ENCODE measurements around the gene ADAMTS13. TPM values are rescaled to one million over a fixed set of nuclear protein-coding genes. Genes with fewer than 3 reads are reported as not detected.
"Not testable (repeated sequence)": the region's sequence is repeated elsewhere in the genome, so short reads cannot be mapped to it uniquely, and the experiment has no call there.

Gene ADAMTS13
- total and polyA plus RNA-seq, 9 of the 15 experiments (the other 6 are each of a cell fraction or from before 2014, with no cell fraction given): 0.03 to 0.20 (median 0.04) TPM; not detected in 4

- WGBS (ENCODE audit: insufficient coverage, low coverage, missing lambda C conversion rate): 66% methylated on average over 14 of the region's 14 CpGs
- intact Hi-C loops (cut with micrococcal nuclease); BruUV-seq (replicated peaks); H3K4me2 ChIP-seq (ENCODE audit: insufficient read depth, low read length); H2AFZ ChIP-seq (ENCODE audit: low read depth, low read length); in situ Hi-C loops (cut with MboI); H3K9me1 ChIP-seq (ENCODE audit: control insufficient read depth, insufficient read depth, low read length); H3K27me3 ChIP-seq (ENCODE audit: control insufficient read depth in 2 of 2, insufficient read depth in 2 of 2, low read length in 2 of 2); FAIRE-seq; H3K4me3 ChIP-seq; ATAC-seq; H3K9me3 ChIP-seq (replicated peaks; ENCODE audit: control insufficient read depth, insufficient read depth, low read depth, low read length); DNase-seq (ENCODE audit: extremely low read depth in 1 of 4, low spot score in 3 of 4); H3K9ac ChIP-seq (ENCODE audit: insufficient read depth in 1 of 2, low read depth in 2 of 2, low read length in 2 of 2); H3K27ac ChIP-seq (ENCODE audit: extremely low read depth, low read depth, low read length): not testable (repeated sequence)
- Histone ChIP-seq H3K36me3 (ENCODE audit: control insufficient read depth, insufficient read depth, low read length) (peaks cover 18% of the 10 kb centered on the region), H3K79me2 (ENCODE audit: control insufficient read depth, insufficient read depth, low read length) (peaks cover 44% of the 10 kb centered on the region), H3K4me1 (replicated peaks in 1 of 2; ENCODE audit: control insufficient read depth in 2 of 2, insufficient read depth in 2 of 2, low read length in 2 of 2) (peaks cover 26 to 37% of the 10 kb centered on the region in 2 experiments; a peak in 4 of 5 replicates), H4K20me1 (replicated peaks; ENCODE audit: control insufficient read depth, insufficient read depth, low read length) (peaks cover 14% of the 10 kb centered on the region)
- TF ChIP-seq ADNP (tag; IDR thresholded peaks at IDR 0.05): peak; percentile 16; the same call in 1 of the 2 replicates
- peak; percentile 54 for TF ChIP-seq BCOR (IDR thresholded peaks at IDR 0.05)
- peak; percentile 93 for TF ChIP-seq ZBTB33 (CRISPR knock-in tag; IDR thresholded peaks at IDR 0.05)
- ChIA-PET POLR2A (interaction anchor here (0.6 to 8.3 kb wide), 11 partner anchors 9 to 83 kb away, joined by 3 to 81 read pairs (median 6); partner anchors contain the start of genes MED22 and RPL7A), CTCF (ENCODE audit: low intra/inter-chr PET ratio) (interaction anchor here (0.7 kb wide), 1 partner anchor 109 kb away, joined by 3 read pairs; no protein-coding TSS in a partner anchor)
Measured at GRCh38 chr9:133377280-133377679, 44.9 kb upstream of the ADAMTS13 start.
